Upper lobe of left lung (tissue), 6 donors: Measurements from ENCODE around the gene PRR20G. TPM values are rescaled to one million over a fixed set of nuclear protein-coding genes. Genes with fewer than 3 reads are reported as not detected.
A peak's percentile ranks its signal among the peaks of the same experiment; 100 is the strongest.

ENCODE experiments used
- ATAC-seq, 2 donors: fragments of 200-7000 bp; cut with Tn5 transposase; one replicate each; pipeline ENCODE4 v1.9.1; 2022; ENCODE audit warnings: mild to moderate bottlenecking in 2 of 2, moderate library complexity in 2 of 2; ENCODE audit not compliant: low FRiP score in 2 of 2
- DNase-seq, 2 donors: peaks; one replicate each; pipeline ENCODE4 v3.0.0-alpha.2; 2019 to 2020
- H3K27ac ChIP-seq, 4 donors: fragments of 200-600 bp; sonication (generic); one replicate each; pipeline ENCODE4 v1.5.1; 2016 to 2019
- H3K27me3 ChIP-seq, 4 donors: fragments of 200-600 bp; sonication (generic); one replicate each; pipeline ENCODE4 v1.5.1; 2017 to 2019
- H3K36me3 ChIP-seq, 4 donors: fragments of 200-600 bp; sonication (generic); one replicate each; pipeline ENCODE4 v1.5.1; 2016 to 2019
- H3K4me1 ChIP-seq, 4 donors: fragments of 200-600 bp; sonication (generic); one replicate each; pipeline ENCODE4 v1.5.1; 2018 to 2019
- H3K4me3 ChIP-seq, 4 donors: fragments of 200-600 bp; sonication (generic); one replicate each; pipeline ENCODE4 v1.5.1; 2017 to 2019; ENCODE audit warnings: mild to moderate bottlenecking in 2 of 4, moderate library complexity in 1 of 4
- H3K9me3 ChIP-seq, 4 donors: fragments of 200-600 bp; sonication (generic); one replicate each; pipeline ENCODE4 v1.5.1; 2018 to 2019
- CTCF ChIP-seq, 6 experiments: fragments of 450-650 bp in 4 of 6; fragments of 200-600 bp in 2 of 6; sonication (generic) in 2 of 6; IDR thresholded peaks; one replicate each; pipeline ENCODE4 v1.5.1; 2016 to 2019; ENCODE audit warnings: antibody characterized with exemption in 6 of 6
- EP300 ChIP-seq, 4 donors: sonication (generic); formaldehyde crosslinking; IDR thresholded peaks; one replicate each; pipeline ENCODE4 v1.5.1; 2017; ENCODE audit warnings: antibody characterized with exemption in 4 of 4, control low read depth in 2 of 4
- POLR2A ChIP-seq, 4 donors: fragments of 450-650 bp; IDR thresholded peaks; one replicate each; pipeline ENCODE4 v1.5.1; 2016 to 2017; ENCODE audit warnings: antibody characterized with exemption in 4 of 4, mild to moderate bottlenecking in 2 of 4
- POLR2AphosphoS5 ChIP-seq, 2 donors: sonication (generic); formaldehyde crosslinking; IDR thresholded peaks; one replicate each; pipeline ENCODE4 v1.5.1; 2017; ENCODE audit warnings: antibody characterized with exemption in 2 of 2
- WGBS, 2 donors: methylation state at CpG; one replicate each; pipeline ENCODE4 v1.1.5; 2017 to 2018; 5-methylcytosine and 5-hydroxymethylcytosine counted together
- total RNA-seq, 6 donors: library from RNA; depleted of rRNA in 4 of 6; stranded (reverse); fragments of >200 nt in 4 of 6; gene quantifications; one replicate each; pipeline versions ENCODE4 v1.1.0 to v1.2.1, GENCODE V29; 2016 to 2021
- donor health status: DM: no; HTN: no; CAD: no; lungs with moderate emphysema.
- donor health status: DM: no; HTN: yes; CAD: no; lungs with severe emphysema.

Gene PRR20G
- total RNA-seq, 6 donors from 2014 or later, result not detected

- TF ChIP-seq EP300 (IDR thresholded peaks at IDR 0.05) (no peak), CTCF (IDR thresholded peaks at IDR 0.05) (no peak), POLR2A (IDR thresholded peaks at IDR 0.05) (no peak), POLR2AphosphoS5 (IDR thresholded peaks at IDR 0.05) (no peak)
- no peak overlapping the region for H3K4me3 ChIP-seq
- peaks cover 5 to 17% (median 15%) of the 10 kb centered on the region in 4 donors for H3K9me3 ChIP-seq
- H3K27ac ChIP-seq, result no peak overlapping the region
- H3K27me3 ChIP-seq, result no peaks in the 10 kb centered on the region
- H3K4me1 ChIP-seq, result no peaks in the 10 kb centered on the region
- DNase-seq (no peak), ATAC-seq (no peak)
- H3K36me3 ChIP-seq, result no peaks in the 10 kb centered on the region
These were observed 40.6 kb upstream of the PRR20G start for GRCh38 chr3:127328421-127328820.

- Histone ChIP-seq H3K27ac (no peak overlapping the region), H3K36me3 (no peaks in the 10 kb centered on the region), H3K9me3 (peaks cover 5 to 17% (median 14%) of the 10 kb centered on the region in 4 donors), H3K27me3 (no peaks in the 10 kb centered on the region), H3K4me1 (no peaks in the 10 kb centered on the region), H3K4me3 (no peak overlapping the region)
- no peak for ATAC-seq
- DNase-seq, result no peak
- no peak for TF ChIP-seq CTCF (IDR thresholded peaks at IDR 0.05)
- no peak for TF ChIP-seq POLR2AphosphoS5 (IDR thresholded peaks at IDR 0.05)
- no peak for TF ChIP-seq EP300 (IDR thresholded peaks at IDR 0.05)
- TF ChIP-seq POLR2A (IDR thresholded peaks at IDR 0.05), result no peak
These were observed 38.5 kb upstream of the PRR20G start for GRCh38 chr3:127326341-127326740.

- peak in 1 of 2 donors; percentile 85 for ATAC-seq
- H3K27ac ChIP-seq, result no peak overlapping the region
- peak in 1 of 2 donors; percentile 34 for DNase-seq
- no peaks in the 10 kb centered on the region for H3K27me3 ChIP-seq
- TF ChIP-seq POLR2AphosphoS5 (IDR thresholded peaks at IDR 0.05), result no peak
- TF ChIP-seq POLR2A (IDR thresholded peaks at IDR 0.05), result no peak
- TF ChIP-seq EP300 (IDR thresholded peaks at IDR 0.05), result no peak
- TF ChIP-seq CTCF (IDR thresholded peaks at IDR 0.05), result no peak
- peaks cover 3 to 10% (median 9%) of the 10 kb centered on the region in 4 donors for H3K9me3 ChIP-seq
- no peaks in the 10 kb centered on the region for H3K36me3 ChIP-seq
- WGBS, 2 donors, result 100% methylated on average over 1 of the region's 1 CpG; no CpG with 5 or more reads in 1 of the 2 donors
- H3K4me3 ChIP-seq, result no peak overlapping the region
- no peaks in the 10 kb centered on the region for H3K4me1 ChIP-seq
These were observed 37.7 kb upstream of the PRR20G start for GRCh38 chr3:127325629-127325961.

DNA sequence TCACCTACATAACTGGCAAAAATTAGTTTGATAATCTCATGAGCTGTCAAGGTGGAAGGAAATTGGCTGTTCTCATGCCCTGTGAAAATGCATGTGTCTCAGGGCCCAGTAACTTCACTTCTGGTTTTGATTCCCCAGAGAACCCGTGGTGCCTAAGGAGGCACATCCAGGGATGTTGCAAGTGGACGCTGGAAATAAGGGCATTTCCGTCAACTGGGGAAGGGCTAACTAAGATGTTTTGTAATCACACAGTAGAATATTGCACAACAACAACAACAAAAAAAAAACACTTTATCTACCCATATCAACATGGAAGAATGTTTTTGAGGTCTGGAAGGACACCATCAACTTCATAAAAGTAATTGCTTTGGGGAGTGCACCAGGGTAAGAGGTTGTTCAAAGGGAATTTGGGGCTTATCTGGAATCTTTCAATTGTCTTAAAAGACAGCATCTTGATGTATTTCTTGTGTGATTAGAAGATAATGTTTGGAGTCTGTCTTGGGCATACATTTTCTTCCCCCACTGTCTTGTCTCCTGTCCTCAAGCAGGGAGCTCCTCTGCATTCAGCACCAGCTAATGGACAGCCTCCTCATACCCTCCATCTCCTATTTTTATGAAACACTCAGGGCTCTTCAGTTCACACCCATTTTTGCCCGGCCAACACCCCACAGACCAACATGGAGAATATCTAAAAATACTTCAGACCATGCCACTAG, 37.2 kb upstream of the PRR20G start:
- Histone ChIP-seq H3K9me3 (peaks cover 0 to 5% (median 4%) of the 10 kb centered on the region in 4 donors), H3K4me1 (no peaks in the 10 kb centered on the region), H3K4me3 (no peak overlapping the region), H3K36me3 (no peaks in the 10 kb centered on the region), H3K27me3 (no peaks in the 10 kb centered on the region), H3K27ac (no peak overlapping the region)
- DNase-seq (no peak), ATAC-seq (peak in 1 of 2 donors; percentile 30)
- TF ChIP-seq CTCF (IDR thresholded peaks at IDR 0.05), result no peak
- no peak for TF ChIP-seq POLR2A (IDR thresholded peaks at IDR 0.05)
- no peak for TF ChIP-seq POLR2AphosphoS5 (IDR thresholded peaks at IDR 0.05)
- TF ChIP-seq EP300 (IDR thresholded peaks at IDR 0.05), result no peak
- WGBS, 2 donors, result 67 to 83% methylated on average over 4 of the region's 4 CpGs

DNA sequence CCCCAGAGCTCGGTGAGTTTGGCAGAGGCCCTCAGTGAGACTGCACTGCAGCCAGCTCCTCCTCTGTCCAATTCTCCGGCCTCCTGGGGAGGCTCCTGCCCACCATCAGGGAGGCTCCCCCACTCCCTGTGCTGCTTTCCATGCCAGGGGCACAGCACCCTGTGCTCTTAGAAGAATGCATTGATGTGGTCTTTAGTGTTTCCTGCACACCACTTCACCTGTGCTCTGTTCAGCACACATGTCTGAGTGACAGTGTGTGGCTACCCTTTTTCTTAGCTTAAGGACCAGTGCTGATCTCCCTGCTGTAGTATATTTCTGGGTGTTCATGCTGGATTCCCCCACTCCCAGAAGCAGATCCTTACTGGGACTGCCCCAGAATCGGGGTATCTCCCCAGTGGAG, 36.2 kb upstream of the PRR20G start:
- Histone ChIP-seq H3K9me3 (no peaks in the 10 kb centered on the region), H3K4me1 (no peaks in the 10 kb centered on the region), H3K36me3 (no peaks in the 10 kb centered on the region), H3K27ac (no peak overlapping the region), H3K4me3 (no peak overlapping the region), H3K27me3 (no peaks in the 10 kb centered on the region)
- TF ChIP-seq POLR2A (IDR thresholded peaks at IDR 0.05), result no peak
- no peak for TF ChIP-seq POLR2AphosphoS5 (IDR thresholded peaks at IDR 0.05)
- no peak for TF ChIP-seq CTCF (IDR thresholded peaks at IDR 0.05)
- TF ChIP-seq EP300 (IDR thresholded peaks at IDR 0.05), result no peak
- no peak for ATAC-seq
- DNase-seq, result no peak
- 68 to 90% methylated on average over 3 of the region's 3 CpGs for WGBS, 2 donors
